ENCODE measurements around the gene AJAP1. TPM values are rescaled to one million over a fixed set of nuclear protein-coding genes. Genes with fewer than 3 reads are reported as not detected.

Gene AJAP1
- total and polyA plus RNA-seq, 2 donors (not counting 1 experiment from before 2014, with no cell fraction given): not detected

DNA sequence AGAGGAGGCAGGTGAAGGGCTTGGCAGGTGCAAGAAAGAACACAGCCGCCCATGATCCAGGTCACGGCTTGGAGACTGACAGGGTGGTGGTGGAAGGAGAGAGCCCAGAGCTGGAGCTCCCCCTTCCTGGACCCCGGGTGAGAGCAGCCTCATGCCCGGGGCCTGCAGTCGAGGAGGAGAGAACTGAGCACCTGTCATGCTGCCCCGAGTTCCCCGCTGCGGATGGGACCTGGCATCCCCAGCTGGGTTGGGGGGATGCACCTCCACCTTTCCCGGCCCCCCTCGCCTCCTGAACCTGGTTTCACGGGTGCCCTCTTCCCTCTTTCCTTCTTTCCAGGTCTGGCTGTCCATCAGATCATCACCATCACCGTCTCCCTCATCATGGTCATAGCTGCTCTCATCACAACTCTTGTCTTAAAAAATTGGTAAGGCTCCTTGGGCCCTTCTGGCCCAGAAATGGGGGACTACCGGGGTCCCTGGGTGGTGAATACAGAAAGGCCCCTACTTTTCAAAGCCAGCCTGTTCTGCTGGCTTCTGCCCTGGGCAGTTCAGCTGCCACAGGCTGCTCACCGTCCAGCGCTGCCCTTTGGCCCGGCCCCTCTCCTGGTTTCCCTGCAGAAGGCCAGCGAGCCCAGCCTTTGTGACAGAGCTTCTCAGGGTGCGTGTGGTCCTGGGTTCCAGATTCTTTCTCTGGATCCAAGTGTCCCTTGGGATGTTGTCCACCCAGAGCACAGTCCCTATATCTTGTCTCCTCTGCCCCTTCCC, 115.3 kb downstream of the AJAP1 start:
- H3K27ac Mint-ChIP-seq: no peak overlapping the region
- Histone ChIP-seq H2AFZ (ENCODE audit: insufficient read depth, low read depth, low read length, poor library complexity, severe bottlenecking) (no peak overlapping the region), H3K36me3 (replicated peaks in 1 of 2; ENCODE audit: control extremely low read depth in 1 of 2, control insufficient read depth in 1 of 2, extremely low read depth in 1 of 2, insufficient read depth in 2 of 2, low read length in 1 of 2) (no peaks in the 10 kb centered on the region), H3K4me3 (ENCODE audit: control extremely low read depth in 1 of 5, extremely low read depth in 1 of 5, insufficient read depth in 1 of 5, low read depth in 2 of 5, low read length in 4 of 5) (no peak overlapping the region), H3K27me3 (replicated peaks in 1 of 4; ENCODE audit: control extremely low read depth in 1 of 4, control insufficient read depth in 3 of 4, insufficient read depth in 4 of 4, low read length in 3 of 4) (no peaks in the 10 kb centered on the region), H3K79me2 (ENCODE audit: control insufficient read depth, insufficient read depth, low read length) (no peaks in the 10 kb centered on the region), H3K4me1 (ENCODE audit: control insufficient read depth in 2 of 2, insufficient read depth in 2 of 2, low read length in 2 of 2) (no peaks in the 10 kb centered on the region), H3K9me3 (ENCODE audit: control extremely low read depth in 1 of 3, control insufficient read depth in 2 of 3, insufficient read depth in 1 of 3, low read length in 2 of 3) (no peaks in the 10 kb centered on the region), H3K27ac (ENCODE audit: low read length in 2 of 2) (no peak overlapping the region), H4K20me1 (ENCODE audit: control insufficient read depth, insufficient read depth, low read length, poor library complexity, severe bottlenecking) (no peaks in the 10 kb centered on the region), H3K9ac (ENCODE audit: low read length) (no peak overlapping the region), H3K4me2 (replicated peaks; ENCODE audit: low read depth, low read length, poor library complexity, severe bottlenecking) (no peak overlapping the region)
- no peak overlapping the region for H3K4me3 Mint-ChIP-seq
- ChIA-PET CTCF (no interaction called here), POLR2A (no interaction called here)
- no peaks in the 10 kb centered on the region for H3K27me3 Mint-ChIP-seq
- no peaks in the 10 kb centered on the region for H3K9me3 Mint-ChIP-seq (ENCODE audit: insufficient read depth)
- DNase-seq (no peak), ATAC-seq (ENCODE audit: low read depth) (no peak)
- 89% methylated on average over 17 of the region's 18 CpGs for WGBS (ENCODE audit: insufficient coverage)
- TF ChIP-seq, protein P1, sequence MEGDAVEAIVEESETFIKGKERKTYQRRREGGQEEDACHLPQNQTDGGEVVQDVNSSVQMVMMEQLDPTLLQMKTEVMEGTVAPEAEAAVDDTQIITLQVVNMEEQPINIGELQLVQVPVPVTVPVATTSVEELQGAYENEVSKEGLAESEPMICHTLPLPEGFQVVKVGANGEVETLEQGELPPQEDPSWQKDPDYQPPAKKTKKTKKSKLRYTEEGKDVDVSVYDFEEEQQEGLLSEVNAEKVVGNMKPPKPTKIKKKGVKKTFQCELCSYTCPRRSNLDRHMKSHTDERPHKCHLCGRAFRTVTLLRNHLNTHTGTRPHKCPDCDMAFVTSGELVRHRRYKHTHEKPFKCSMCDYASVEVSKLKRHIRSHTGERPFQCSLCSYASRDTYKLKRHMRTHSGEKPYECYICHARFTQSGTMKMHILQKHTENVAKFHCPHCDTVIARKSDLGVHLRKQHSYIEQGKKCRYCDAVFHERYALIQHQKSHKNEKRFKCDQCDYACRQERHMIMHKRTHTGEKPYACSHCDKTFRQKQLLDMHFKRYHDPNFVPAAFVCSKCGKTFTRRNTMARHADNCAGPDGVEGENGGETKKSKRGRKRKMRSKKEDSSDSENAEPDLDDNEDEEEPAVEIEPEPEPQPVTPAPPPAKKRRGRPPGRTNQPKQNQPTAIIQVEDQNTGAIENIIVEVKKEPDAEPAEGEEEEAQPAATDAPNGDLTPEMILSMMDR (IDR thresholded peaks at IDR 0.05): no peak
- TF ChIP-seq EZH2 (IDR thresholded peaks at IDR 0.05; ENCODE audit: borderline replicate concordance, insufficient read depth, low read depth, low read length, poor library complexity, severe bottlenecking): no peak
- no peaks in the 10 kb centered on the region for H3K4me1 Mint-ChIP-seq
- intact Hi-C loops (cut with micrococcal nuclease): no loop called here

DNA sequence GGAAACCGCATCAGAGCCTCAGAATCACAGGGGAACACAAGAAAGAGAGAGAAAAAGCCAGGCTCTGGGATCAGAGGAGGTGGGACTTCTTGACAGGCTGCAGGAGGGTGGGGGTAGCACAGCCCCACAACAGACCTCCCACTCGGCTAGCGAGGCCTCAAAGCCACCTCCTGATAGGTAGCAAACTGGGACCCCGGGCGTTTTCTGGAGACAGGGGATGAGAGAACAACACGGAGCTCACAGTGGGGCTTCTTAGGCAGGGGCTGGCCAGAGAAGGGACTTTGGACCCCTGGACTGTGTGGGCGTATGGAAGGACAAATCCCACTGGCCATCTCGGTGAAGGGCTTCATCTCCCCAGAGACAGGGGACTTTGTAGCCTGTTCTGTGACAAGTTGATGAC, 116.3 kb downstream of the AJAP1 start:
- H3K9me3 ChIP-seq (ENCODE audit: control extremely low read depth in 1 of 3, control insufficient read depth in 2 of 3, insufficient read depth in 1 of 3, low read length in 2 of 3): no peaks in the 10 kb centered on the region
- no peaks in the 10 kb centered on the region for H3K36me3 ChIP-seq (replicated peaks in 1 of 2; ENCODE audit: control extremely low read depth in 1 of 2, control insufficient read depth in 1 of 2, extremely low read depth in 1 of 2, insufficient read depth in 2 of 2, low read length in 1 of 2)
- Mint-ChIP-seq H3K27ac (no peak overlapping the region), H3K4me1 (no peaks in the 10 kb centered on the region), H3K9me3 (ENCODE audit: insufficient read depth) (no peaks in the 10 kb centered on the region), H3K4me3 (no peak overlapping the region), H3K27me3 (no peaks in the 10 kb centered on the region)
- no peak overlapping the region for H3K27ac ChIP-seq (ENCODE audit: low read length in 2 of 2)
- no peak for DNase-seq
- ATAC-seq (ENCODE audit: low read depth): no peak
- TF ChIP-seq, protein P1 (IDR thresholded peaks at IDR 0.05): no peak
- TF ChIP-seq EZH2 (IDR thresholded peaks at IDR 0.05; ENCODE audit: borderline replicate concordance, insufficient read depth, low read depth, low read length, poor library complexity, severe bottlenecking): no peak
- H3K27me3 ChIP-seq (replicated peaks in 1 of 4; ENCODE audit: control extremely low read depth in 1 of 4, control insufficient read depth in 3 of 4, insufficient read depth in 4 of 4, low read length in 3 of 4): no peaks in the 10 kb centered on the region
- POLR2A ChIA-PET: no interaction called here
- H3K79me2 ChIP-seq (ENCODE audit: control insufficient read depth, insufficient read depth, low read length): no peaks in the 10 kb centered on the region
- H3K9ac ChIP-seq (ENCODE audit: low read length): no peak overlapping the region
- no peaks in the 10 kb centered on the region for H4K20me1 ChIP-seq (ENCODE audit: control insufficient read depth, insufficient read depth, low read length, poor library complexity, severe bottlenecking)
- no peak overlapping the region for H3K4me3 ChIP-seq (ENCODE audit: control extremely low read depth in 1 of 5, extremely low read depth in 1 of 5, insufficient read depth in 1 of 5, low read depth in 2 of 5, low read length in 4 of 5)
- intact Hi-C loops (cut with micrococcal nuclease): no loop called here
- H3K4me1 ChIP-seq (ENCODE audit: control insufficient read depth in 2 of 2, insufficient read depth in 2 of 2, low read length in 2 of 2): no peaks in the 10 kb centered on the region
- H2AFZ ChIP-seq (ENCODE audit: insufficient read depth, low read depth, low read length, poor library complexity, severe bottlenecking): no peak overlapping the region
- no peak overlapping the region for H3K4me2 ChIP-seq (replicated peaks; ENCODE audit: low read depth, low read length, poor library complexity, severe bottlenecking)
- CTCF ChIA-PET: no interaction called here
- 76% methylated on average over 8 of the region's 8 CpGs for WGBS (ENCODE audit: insufficient coverage)

Data from B cell (primary cell).